Activated CD8-positive, alpha-beta memory T cell treated with anti-CD3 and anti-CD28 coated beads, Interleukin-2, amount 50 U/mL, for 4 hours (primary cell): ENCODE measurements around the gene PPA1.
"Not testable (repeated sequence)": the region's sequence is repeated elsewhere in the genome, so short reads cannot be mapped to it uniquely, and the experiment has no call there.

ENCODE experiments used
- DNase-seq: peaks from one replicate; pipeline ENCODE4 v3.0.0-alpha.2; 2020

Gene PPA1

DNA sequence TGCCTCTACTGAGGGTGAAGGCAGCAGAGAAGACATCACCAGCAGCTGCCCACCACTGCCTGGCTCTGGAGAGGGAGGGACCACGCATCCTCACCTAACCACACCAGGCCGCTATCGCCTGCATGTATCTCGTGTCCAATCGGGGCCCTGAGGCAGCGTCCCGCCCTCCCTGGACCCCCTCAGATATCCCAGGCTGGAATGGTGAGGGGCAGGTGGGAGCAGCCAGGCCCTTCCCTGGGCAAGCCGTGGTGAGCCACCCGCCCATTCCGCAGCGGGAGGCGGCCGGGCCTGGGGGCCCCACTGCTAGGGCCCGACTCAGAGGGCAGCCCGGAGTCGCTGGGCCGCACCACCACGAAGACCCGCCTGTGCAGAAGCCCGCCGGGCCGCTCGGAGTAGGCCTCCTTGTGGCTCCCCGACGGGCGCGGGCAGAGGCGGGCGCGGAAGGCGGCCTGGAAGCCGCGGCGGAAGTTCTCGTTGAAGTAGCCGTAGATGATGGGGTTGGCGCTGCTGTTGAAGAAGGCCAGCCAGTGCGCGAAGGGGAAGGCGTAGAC is 21.6 kb upstream of the PPA1 start:
- DNase-seq: no peak

DNA sequence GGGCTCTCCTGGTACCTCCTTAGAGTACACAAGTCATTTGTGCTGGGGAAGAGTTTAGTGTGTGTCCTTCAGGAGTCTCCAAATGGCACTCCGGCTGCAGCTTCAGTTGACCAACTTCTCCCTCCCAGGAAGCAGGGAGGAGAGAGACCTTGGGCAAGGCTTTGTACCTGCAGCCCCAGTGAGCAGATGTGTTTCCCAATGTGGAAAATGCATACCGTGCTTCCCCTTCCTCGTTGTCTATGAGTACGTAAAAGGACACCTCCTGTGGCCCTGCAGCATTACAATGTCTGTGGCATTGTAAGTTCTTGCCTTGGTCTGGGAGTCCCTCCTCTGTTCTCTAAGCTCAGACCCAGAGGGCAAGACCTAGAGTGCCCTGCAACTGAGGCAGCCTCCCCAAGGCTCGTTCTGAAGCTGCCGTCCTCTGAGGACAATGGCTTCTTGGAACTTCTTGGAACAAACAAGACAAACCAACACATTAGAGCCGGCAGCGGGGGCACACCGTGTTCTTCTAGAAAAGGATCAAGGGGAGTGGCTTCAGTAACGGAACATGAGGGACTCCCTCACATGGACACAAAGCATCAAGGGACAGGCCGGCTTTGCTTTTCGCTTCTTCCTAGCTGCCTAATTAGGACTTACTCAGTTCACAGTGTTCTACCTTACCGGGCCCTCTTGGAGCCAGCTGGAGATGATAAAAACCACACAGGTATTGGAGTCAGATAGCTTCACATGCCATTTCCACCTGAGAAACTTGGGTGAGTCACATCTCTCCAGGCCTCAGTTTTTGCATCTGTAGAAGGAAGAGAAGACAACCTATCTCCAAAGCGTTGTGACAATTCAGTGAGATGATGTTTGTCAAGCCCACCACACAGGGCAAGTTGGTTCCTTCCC is 20.9 kb upstream of the PPA1 start:
- DNase-seq: no peak

GRCh38 chr10:70250961-70251680 is 17.9 kb upstream of the PPA1 start:
- DNase-seq: no peak

GRCh38 chr10:70247360-70247759 is 14.1 kb upstream of the PPA1 start:
- DNase-seq: no peak

GRCh38 chr10:70241081-70241480 is 7.9 kb upstream of the PPA1 start:
- no peak for DNase-seq

DNA sequence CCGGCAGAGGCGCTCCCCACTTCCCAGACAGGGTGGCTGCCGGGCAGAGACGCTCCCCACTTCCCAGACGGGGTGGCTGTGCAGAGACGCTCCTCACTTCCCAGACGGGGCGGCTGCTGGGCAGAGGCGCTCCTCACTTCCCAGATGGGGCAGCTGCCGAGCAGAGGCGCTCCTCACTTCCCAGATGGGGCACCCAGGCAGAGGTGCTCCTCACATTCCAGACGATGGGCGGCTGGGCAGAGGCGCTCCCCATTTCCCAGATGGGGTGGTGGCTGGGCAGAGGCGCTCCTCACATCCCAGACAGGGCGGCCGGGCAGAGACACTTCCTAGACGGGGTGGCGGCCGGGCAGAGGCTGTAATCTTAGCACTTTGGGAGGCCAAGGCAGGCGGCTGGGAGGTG is 6.8 kb upstream of the PPA1 start:
- DNase-seq: not testable (repeated sequence)

DNA sequence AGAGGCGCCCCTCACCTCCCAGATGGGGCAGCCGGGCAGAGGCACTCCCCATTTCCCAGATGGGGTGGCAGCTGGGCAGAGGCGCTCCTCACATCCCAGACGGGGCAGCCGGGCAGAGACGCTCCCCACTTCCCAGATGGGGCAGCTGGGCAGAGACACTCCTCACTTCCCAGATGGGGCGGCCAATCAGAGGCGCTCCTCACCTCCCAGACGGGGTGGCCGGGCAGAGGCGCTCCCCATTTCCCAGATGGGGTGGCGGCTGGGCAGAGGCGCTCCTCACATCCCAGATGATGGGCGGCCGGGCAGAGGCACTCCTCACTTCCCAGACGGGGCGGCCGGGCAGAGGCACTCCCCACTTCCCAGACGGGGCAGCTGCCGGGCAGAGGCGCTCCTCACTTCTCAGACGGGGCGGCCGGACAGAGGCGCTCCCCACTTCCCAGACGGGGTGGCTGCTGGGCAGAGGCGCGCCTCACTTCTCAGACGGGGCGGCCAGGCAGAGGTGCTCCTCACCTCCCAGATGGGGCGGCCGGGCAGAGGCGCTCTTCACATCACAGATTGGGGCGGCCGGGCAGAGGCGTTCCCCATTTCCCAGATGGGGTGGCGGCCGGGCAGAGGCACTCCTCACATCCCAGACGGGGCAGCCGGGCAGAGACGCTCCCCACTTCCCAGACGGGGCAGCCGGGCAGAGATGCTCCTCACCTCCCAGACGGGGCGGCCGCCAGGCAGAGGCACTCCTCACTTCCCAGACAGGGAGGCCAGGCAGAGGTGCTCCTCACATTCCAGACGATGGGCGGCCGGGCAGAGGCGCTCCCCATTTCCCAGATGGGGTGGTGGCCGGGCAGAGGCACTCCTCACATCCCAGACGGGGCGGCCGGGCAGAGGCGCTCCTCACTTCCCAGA is 6.1 kb upstream of the PPA1 start:
- DNase-seq: not testable (repeated sequence)

GRCh38 chr10:70237958-70238536 is 4.8 kb upstream of the PPA1 start:
- not testable (repeated sequence) for DNase-seq

DNA sequence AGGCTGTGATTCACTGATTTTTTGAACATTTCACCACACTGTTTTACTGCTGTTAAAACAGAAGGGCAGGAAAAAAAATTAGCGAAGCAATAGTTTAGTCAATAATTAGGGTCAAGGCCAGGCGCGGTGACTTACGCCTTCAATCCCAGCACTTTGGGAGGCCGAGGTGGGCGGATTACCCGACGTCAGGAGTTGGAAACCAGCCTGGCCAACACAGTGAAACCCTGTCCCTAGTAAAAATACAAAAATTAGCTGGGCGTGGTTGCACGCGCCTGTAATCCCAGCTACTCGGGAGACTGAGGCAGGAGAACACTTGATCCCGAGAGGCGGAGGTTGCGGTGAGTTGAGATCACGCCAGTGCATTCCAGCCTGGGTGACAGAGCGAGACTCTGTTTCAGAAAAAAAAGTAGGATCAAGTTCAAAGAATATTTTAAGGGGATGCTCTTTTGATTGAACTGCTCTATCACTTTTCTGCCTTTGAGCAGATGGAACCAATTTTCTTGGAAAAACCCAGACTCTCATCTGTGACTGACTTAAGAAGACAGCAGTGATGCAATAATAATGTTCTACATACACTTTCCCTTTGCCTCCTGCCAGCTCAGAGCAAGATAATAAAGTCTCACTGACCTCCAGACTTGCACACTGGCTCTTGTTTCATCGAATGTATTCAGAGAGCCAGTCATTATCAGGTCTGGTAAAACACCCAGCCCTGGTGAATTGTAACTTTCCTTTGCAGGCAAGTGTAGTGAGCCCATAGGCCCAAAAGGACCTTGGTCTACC is 1.6 kb upstream of the PPA1 start:
- DNase-seq: no peak

- no peak for DNase-seq
Measured at GRCh38 chr10:70233939-70234300, 691 bp upstream of the PPA1 start.

- peak; percentile 33 for DNase-seq
Measured at GRCh38 chr10:70232859-70233108, 445 bp downstream of the PPA1 start.

DNA sequence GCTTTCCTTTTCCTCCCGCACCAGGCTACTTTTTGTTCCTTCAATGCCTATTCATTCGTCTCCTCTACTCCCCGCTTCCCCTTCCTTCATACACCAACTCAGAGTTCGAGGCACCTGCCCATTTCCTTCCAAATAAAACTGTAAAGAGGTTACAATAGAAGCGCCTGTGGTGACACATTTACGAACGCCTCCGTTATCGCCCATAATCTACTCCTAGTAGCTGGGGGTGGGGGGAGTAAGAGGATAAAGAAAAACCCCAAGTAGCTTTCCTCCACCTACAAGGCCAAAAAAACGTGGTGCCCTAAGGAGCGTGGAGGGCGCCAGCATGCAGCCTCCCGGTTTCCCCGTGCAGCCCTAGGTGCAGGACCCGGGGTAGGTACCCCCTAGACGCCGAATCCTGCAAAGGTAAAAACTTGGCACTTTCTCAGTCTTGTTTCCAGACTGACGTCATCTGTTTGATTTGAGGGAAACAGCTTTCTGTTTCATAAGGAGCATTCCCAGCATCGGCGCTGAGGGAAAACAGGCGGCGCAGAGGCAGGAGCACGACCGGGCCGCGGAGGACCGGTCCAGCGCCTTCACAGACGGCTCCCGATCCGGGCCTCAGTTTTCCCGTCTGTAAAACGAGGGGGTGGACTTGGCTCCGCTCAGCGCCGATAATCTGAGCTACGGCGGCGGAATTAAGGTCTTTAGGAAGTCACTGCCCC is 922 bp downstream of the PPA1 start:
- DNase-seq: peak; percentile 41

DNA sequence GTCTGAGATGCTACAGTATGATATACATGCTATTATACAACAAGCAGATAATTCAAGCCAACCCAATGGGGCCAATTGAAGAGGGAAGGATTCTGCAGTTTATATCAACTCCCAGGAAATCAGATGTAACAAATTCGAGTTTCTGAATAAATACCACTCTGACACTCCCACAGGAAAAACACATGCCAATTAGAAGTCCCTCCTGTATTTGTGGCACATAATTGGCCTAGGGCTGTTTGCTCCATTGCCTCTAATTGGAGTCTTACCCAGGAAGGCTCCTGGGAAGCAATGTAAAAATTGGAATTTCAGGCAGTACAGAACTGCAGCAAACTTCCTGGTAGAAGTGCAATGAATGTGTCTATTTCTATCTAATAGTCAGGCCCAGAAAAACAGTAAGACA is 4.7 kb downstream of the PPA1 start:
- no peak for DNase-seq

DNA sequence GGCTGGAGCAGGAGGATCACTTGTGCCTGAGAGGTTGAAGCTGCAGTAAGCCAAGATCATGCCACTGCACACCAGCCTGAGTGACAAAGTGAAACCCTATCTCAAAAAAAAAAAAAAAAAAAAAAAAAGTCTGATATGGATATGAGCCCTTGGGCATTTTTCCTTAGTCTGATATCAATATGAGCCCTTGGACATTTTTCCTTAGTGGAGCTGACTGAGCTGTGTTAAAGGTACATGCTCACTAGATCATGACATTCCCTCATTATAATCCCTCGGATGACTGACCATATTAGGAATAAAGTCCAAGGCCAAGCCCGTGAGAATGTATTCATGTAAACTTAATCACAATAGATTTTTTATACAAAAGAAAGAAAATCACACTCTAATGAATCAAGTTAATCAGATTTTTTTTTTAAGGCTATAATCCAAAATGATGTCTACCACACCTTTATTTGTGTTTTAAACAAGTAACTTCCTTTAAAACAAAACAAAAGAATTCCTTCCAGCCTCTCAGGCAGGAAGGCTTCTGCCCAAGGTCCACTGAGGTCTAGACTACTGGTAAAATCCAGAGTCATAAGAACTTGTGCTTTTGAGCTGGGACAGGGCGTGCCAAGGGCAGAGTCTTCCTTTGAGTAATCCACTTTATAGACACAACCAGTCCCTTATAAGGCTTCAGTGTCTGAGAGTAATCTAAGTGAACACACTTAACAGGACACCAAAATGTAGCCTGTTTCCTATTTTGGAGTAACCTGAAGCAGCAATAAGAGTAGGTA is 5.5 kb downstream of the PPA1 start:
- DNase-seq: no peak

DNA sequence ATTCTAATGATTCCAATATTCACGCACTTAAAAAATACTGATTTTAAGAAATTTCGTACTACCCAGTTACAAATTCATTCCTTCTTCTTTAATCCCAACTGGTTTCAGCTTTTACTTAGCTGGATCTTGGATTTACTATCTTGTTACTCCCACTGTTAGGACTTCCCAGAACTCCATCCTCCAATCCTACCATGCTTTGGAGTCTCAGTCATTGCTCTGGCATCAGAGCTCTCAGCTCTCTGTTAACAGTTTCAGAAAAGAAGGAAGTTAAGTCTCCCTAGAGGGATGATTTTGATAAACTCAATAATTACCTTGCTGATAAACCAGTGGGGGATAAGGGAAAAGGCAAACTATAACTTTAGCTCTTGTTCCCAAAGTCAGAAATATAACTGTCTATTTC is 9.5 kb downstream of the PPA1 start:
- no peak for DNase-seq

- not testable (repeated sequence) for DNase-seq
Measured at GRCh38 chr10:70222811-70223447, 10.3 kb downstream of the PPA1 start.

GRCh38 chr10:70222340-70222794 is 10.9 kb downstream of the PPA1 start:
- no peak for DNase-seq

GRCh38 chr10:70221030-70221429 is 12.2 kb downstream of the PPA1 start:
- DNase-seq: no peak

GRCh38 chr10:70212879-70213278 is 20.4 kb downstream of the PPA1 start:
- no peak for DNase-seq

GRCh38 chr10:70212277-70212676 is 21.0 kb downstream of the PPA1 start:
- DNase-seq: no peak
